ENCODE measurements around the gene YWHAB. TPM values are rescaled to one million over a fixed set of nuclear protein-coding genes. Genes with fewer than 3 reads are reported as not detected.

YWHAB gene
- total and polyA plus RNA-seq, 2 donors (not counting 3 experiments of a cell fraction or from before 2014, with no cell fraction given): 65.9 to 255 TPM

- POLR2A ChIA-PET: no interaction called here
- Histone ChIP-seq H3K9me1 (replicated peaks; ENCODE audit: control insufficient read depth, extremely low read depth, insufficient read depth, low read length) (no peaks in the 10 kb centered on the region), H3K4me2 (ENCODE audit: insufficient read depth, low read length) (no peak overlapping the region), H3K9ac (replicated peaks; ENCODE audit: extremely low read depth, insufficient read depth, low read length) (no peak overlapping the region), H3K27me3 (ENCODE audit: control insufficient read depth in 2 of 2, insufficient read depth in 2 of 2, low read length in 2 of 2) (peaks cover 0 to 2% of the 10 kb centered on the region in 2 experiments), H3K36me3 (ENCODE audit: control insufficient read depth in 2 of 2, extremely low read depth in 1 of 2, insufficient read depth in 2 of 2, low read length in 2 of 2) (no peaks in the 10 kb centered on the region), H3K4me3 (replicated peaks in 1 of 3; ENCODE audit: insufficient read depth in 1 of 3, low read depth in 1 of 3, low read length in 3 of 3) (no peak overlapping the region), H2AFZ (ENCODE audit: low read depth, low read length) (no peak overlapping the region), H3K27ac (ENCODE audit: insufficient read depth, low read depth, low read length) (no peak overlapping the region), H3K9me3 (replicated peaks; ENCODE audit: control insufficient read depth, insufficient read depth, low read length) (no peaks in the 10 kb centered on the region), H3K4me1 (ENCODE audit: control insufficient read depth, extremely low read depth, insufficient read depth, low read length) (no peaks in the 10 kb centered on the region), H4K20me1 (replicated peaks; ENCODE audit: control insufficient read depth, extremely low read depth, insufficient read depth, low read length) (no peaks in the 10 kb centered on the region), H3K79me2 (ENCODE audit: control insufficient read depth, insufficient read depth, low read length) (no peaks in the 10 kb centered on the region)
- DNase-seq (ENCODE audit: low read depth, low spot score) (no peak), FAIRE-seq (no peak)
- dilution Hi-C loops (cut with MboI; ENCODE audit: extremely low pct_ligation_motif_present, low sequenced_read_pairs): no loop called here
- CTCF ChIA-PET: no interaction called here
- TF ChIP-seq FOS (IDR thresholded peaks at IDR 0.05; ENCODE audit: borderline replicate concordance, insufficient read depth, low read length): no peak
- no peak for TF ChIP-seq POLR2A (IDR thresholded peaks at IDR 0.05; ENCODE audit: low read depth, low read length)
- no peak for TF ChIP-seq GATA2 (IDR thresholded peaks at IDR 0.05; ENCODE audit: insufficient read depth, insufficient read length, low read depth, low read length)
- TF ChIP-seq EZH2 (IDR thresholded peaks at IDR 0.05; ENCODE audit: borderline replicate concordance, low read depth, low read length, severe bottlenecking): no peak
- TF ChIP-seq, protein P1, sequence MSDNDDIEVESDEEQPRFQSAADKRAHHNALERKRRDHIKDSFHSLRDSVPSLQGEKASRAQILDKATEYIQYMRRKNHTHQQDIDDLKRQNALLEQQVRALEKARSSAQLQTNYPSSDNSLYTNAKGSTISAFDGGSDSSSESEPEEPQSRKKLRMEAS (IDR thresholded peaks at IDR 0.05; ENCODE audit: insufficient read depth, insufficient read length): no peak
- TF ChIP-seq, protein P2, sequence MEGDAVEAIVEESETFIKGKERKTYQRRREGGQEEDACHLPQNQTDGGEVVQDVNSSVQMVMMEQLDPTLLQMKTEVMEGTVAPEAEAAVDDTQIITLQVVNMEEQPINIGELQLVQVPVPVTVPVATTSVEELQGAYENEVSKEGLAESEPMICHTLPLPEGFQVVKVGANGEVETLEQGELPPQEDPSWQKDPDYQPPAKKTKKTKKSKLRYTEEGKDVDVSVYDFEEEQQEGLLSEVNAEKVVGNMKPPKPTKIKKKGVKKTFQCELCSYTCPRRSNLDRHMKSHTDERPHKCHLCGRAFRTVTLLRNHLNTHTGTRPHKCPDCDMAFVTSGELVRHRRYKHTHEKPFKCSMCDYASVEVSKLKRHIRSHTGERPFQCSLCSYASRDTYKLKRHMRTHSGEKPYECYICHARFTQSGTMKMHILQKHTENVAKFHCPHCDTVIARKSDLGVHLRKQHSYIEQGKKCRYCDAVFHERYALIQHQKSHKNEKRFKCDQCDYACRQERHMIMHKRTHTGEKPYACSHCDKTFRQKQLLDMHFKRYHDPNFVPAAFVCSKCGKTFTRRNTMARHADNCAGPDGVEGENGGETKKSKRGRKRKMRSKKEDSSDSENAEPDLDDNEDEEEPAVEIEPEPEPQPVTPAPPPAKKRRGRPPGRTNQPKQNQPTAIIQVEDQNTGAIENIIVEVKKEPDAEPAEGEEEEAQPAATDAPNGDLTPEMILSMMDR (IDR thresholded peaks at IDR 0.05; ENCODE audit: extremely low read depth in 1 of 2, insufficient read depth in 1 of 2, low read depth in 1 of 2, low read length in 2 of 2): no peak
- TF ChIP-seq POLR2AphosphoS5 (IDR thresholded peaks at IDR 0.05; ENCODE audit: insufficient read depth, low read depth, low read length): no peak
- no peak for TF ChIP-seq JUN (IDR thresholded peaks at IDR 0.05; ENCODE audit: borderline replicate concordance, insufficient read depth, insufficient read length, low read depth)
- no peak for TF ChIP-seq MYC (IDR thresholded peaks at IDR 0.05; ENCODE audit: low read depth, low read length)
- BruUV-seq (replicated peaks): no TSS peak
- intact Hi-C loops (cut with micrococcal nuclease): no loop called here
Measured at GRCh38 chr20:44848254-44849015, 37.1 kb upstream of the YWHAB start.
